Measurements from ENCODE around the gene FXYD3.

The FXYD3 gene

GRCh38 chr19:35154525-35155406 lies 39.1 kb downstream of the FXYD3 start, which contains the start of gene FXYD5:
Gene FXYD5 (plus strand): TSS chr19:35154735. CDS start chr19:35155551, 816 bp downstream.
- peak; percentile 80 for DNase-seq (ENCODE audit: low read depth)
- TF ChIP-seq CTCF (IDR thresholded peaks at IDR 0.05; ENCODE audit: insufficient read depth, low read depth, low read length, missing control alignments) = peak; percentile 31
- peak within 1 kb of the TSS; percentile 78 for H3K4me3 ChIP-seq (ENCODE audit: low read length)

GRCh38 chr19:35155441-35155840 lies 39.8 kb downstream of the FXYD3 start:
- H3K4me3 ChIP-seq (ENCODE audit: low read length) = peak overlapping the region; percentile 78
- no peak for DNase-seq (ENCODE audit: low read depth)
- no peak for TF ChIP-seq CTCF (IDR thresholded peaks at IDR 0.05; ENCODE audit: insufficient read depth, low read depth, low read length, missing control alignments)

GRCh38 chr19:35155981-35156672 lies 40.5 kb downstream of the FXYD3 start:
- no peak for DNase-seq (ENCODE audit: low read depth)
- no peak for TF ChIP-seq CTCF (IDR thresholded peaks at IDR 0.05; ENCODE audit: insufficient read depth, low read depth, low read length, missing control alignments)
- no peak overlapping the region for H3K4me3 ChIP-seq (ENCODE audit: low read length)

GRCh38 chr19:35156673-35157014 lies 41.0 kb downstream of the FXYD3 start:
- DNase-seq (ENCODE audit: low read depth) = no peak
- no peak for TF ChIP-seq CTCF (IDR thresholded peaks at IDR 0.05; ENCODE audit: insufficient read depth, low read depth, low read length, missing control alignments)
- no peak overlapping the region for H3K4me3 ChIP-seq (ENCODE audit: low read length)

GRCh38 chr19:35157431-35157830 lies 41.8 kb downstream of the FXYD3 start:
- H3K4me3 ChIP-seq (ENCODE audit: low read length) = no peak overlapping the region
- TF ChIP-seq CTCF (IDR thresholded peaks at IDR 0.05; ENCODE audit: insufficient read depth, low read depth, low read length, missing control alignments) = no peak
- DNase-seq (ENCODE audit: low read depth) = no peak

GRCh38 chr19:35159606-35160005 lies 44.0 kb downstream of the FXYD3 start:
- no peak for DNase-seq (ENCODE audit: low read depth)
- TF ChIP-seq CTCF (IDR thresholded peaks at IDR 0.05; ENCODE audit: insufficient read depth, low read depth, low read length, missing control alignments) = no peak
- no peak overlapping the region for H3K4me3 ChIP-seq (ENCODE audit: low read length)
